Smooth muscle cell (in vitro differentiated cells): Measurements from ENCODE around the gene ING4. TPM values are rescaled to one million over a fixed set of nuclear protein-coding genes. Genes with fewer than 3 reads are reported as not detected.

Source experiments
- DNase-seq: peaks from one replicate; lab custom pipeline; 2025; ENCODE audit not compliant: unreplicated experiment; lab: John Stamatoyannopoulos, UW
- H2AFZ ChIP-seq: fragments of 200-600 bp; sonication (generic); 2 replicates; pipeline ENCODE4 v1.6.0; 2016; ENCODE audit warnings: antibody characterized with exemption, low read depth, mild to moderate bottlenecking
- H3F3A ChIP-seq: fragments of 200-600 bp; sonication (generic); 2 replicates; pipeline ENCODE4 v1.6.0; 2017; ENCODE audit warnings: antibody characterized with exemption, low read depth
- H3K27ac ChIP-seq: fragments of 200-600 bp; sonication (generic); 2 replicates; pipeline ENCODE4 v1.5.1; 2016; ENCODE audit warnings: low read depth, mild to moderate bottlenecking
- H3K27me3 ChIP-seq: fragments of 200-600 bp; sonication (generic); 2 replicates; pipeline ENCODE4 v1.6.1; 2016; ENCODE audit warnings: low read depth, mild to moderate bottlenecking
- H3K36me3 ChIP-seq: fragments of 200-600 bp; sonication (generic); 2 replicates; pipeline ENCODE4 v1.5.1; 2016; ENCODE audit warnings: low read depth
- H3K4me1 ChIP-seq: fragments of 200-600 bp; sonication (generic); 2 replicates; pipeline ENCODE4 v1.5.1; 2016; ENCODE audit warnings: low read depth
- H3K4me2 ChIP-seq: fragments of 200-600 bp; sonication (generic); 2 replicates; pipeline ENCODE4 v1.6.0; 2016; ENCODE audit warnings: mild to moderate bottlenecking
- H3K4me3 ChIP-seq: fragments of 200-600 bp; sonication (generic); 2 replicates; pipeline ENCODE4 v1.5.1; 2016; ENCODE audit warnings: mild to moderate bottlenecking
- H3K79me2 ChIP-seq: fragments of 200-600 bp; sonication (generic); 2 replicates; pipeline ENCODE4 v1.6.0; 2016; ENCODE audit warnings: low read depth, mild to moderate bottlenecking
- H3K9ac ChIP-seq: fragments of 200-600 bp; sonication (generic); 2 replicates; pipeline ENCODE4 v1.6.0; 2016; ENCODE audit warnings: low read depth
- H3K9me3 ChIP-seq: fragments of 200-600 bp; sonication (generic); replicated peaks from 2 replicates; pipeline ENCODE4 v1.5.1; 2016; ENCODE audit warnings: low read depth
- H4K20me1 ChIP-seq: fragments of 200-600 bp; sonication (generic); 2 replicates; pipeline ENCODE4 v1.6.0; 2016; ENCODE audit warnings: low read depth
- CTCF ChIP-seq: fragments of 200-600 bp; sonication (generic); IDR thresholded peaks from 2 replicates; pipeline ENCODE4 v1.5.1; 2017; ENCODE audit warnings: borderline replicate concordance, mild to moderate bottlenecking, antibody characterized with exemption; ENCODE audit not compliant: insufficient read depth, poor library complexity, severe bottlenecking
- WGBS: methylation state at CpG from one replicate; pipeline ENCODE4 v1.1.7; 2016; ENCODE audit warnings: low lambda C conversion rate; 5-methylcytosine and 5-hydroxymethylcytosine counted together
- polyA plus RNA-seq: library from polyadenylated mRNA; unstranded; fragments of >200 nt; fragmentation: Nextera tagmentation; extraction: Ambion mirVana; gene quantifications from 2 replicates; pipeline ENCODE4 v1.2.1, GENCODE V29; 2016
- total RNA-seq: library from RNA; depleted of rRNA; stranded (reverse); fragments of >200 nt; gene quantifications from 2 replicates; pipeline ENCODE4 v1.2.3, GENCODE V29; 2014

ING4 gene
- total and polyA plus RNA-seq, 2 experiments from 2014 or later: 24.8 to 27.0 TPM

GRCh38 chr12:6662602-6662905, 365 bp downstream of the ING4 start:
- H3K4me2 ChIP-seq: peak overlapping the region; percentile 90
- peaks cover 11% of the 10 kb centered on the region for H3K4me1 ChIP-seq
- peaks cover 22% of the 10 kb centered on the region for H3K79me2 ChIP-seq
- H3K27me3 ChIP-seq: no peaks in the 10 kb centered on the region
- peak overlapping the region; percentile 75 for H3K4me3 ChIP-seq
- H3F3A ChIP-seq: peaks cover 25% of the 10 kb centered on the region
- no peaks in the 10 kb centered on the region for H4K20me1 ChIP-seq
- 7% methylated on average over 10 of the region's 10 CpGs for WGBS
- H3K9me3 ChIP-seq: no peaks in the 10 kb centered on the region
- H3K9ac ChIP-seq: peak overlapping the region; percentile 81
- H2AFZ ChIP-seq: peak overlapping the region; percentile 72
- no peaks in the 10 kb centered on the region for H3K36me3 ChIP-seq
- H3K27ac ChIP-seq: peak overlapping the region; percentile 61
- DNase-seq: no peak
- no peak for TF ChIP-seq CTCF

- Histone ChIP-seq H3K27ac (no peak overlapping the region), H3K9ac (no peak overlapping the region), H3K4me2 (no peak overlapping the region), H3K9me3 (no peaks in the 10 kb centered on the region), H3K79me2 (no peaks in the 10 kb centered on the region), H3K27me3 (no peaks in the 10 kb centered on the region), H3K4me1 (no peaks in the 10 kb centered on the region), H3F3A (no peaks in the 10 kb centered on the region), H3K4me3 (no peak overlapping the region), H2AFZ (no peak overlapping the region), H3K36me3 (no peaks in the 10 kb centered on the region), H4K20me1 (no peaks in the 10 kb centered on the region)
- no peak for DNase-seq
- TF ChIP-seq CTCF: no peak
- WGBS: 97% methylated on average over 5 of the region's 5 CpGs
These were observed 8.9 kb downstream of the ING4 start for GRCh38 chr12:6653987-6654386.

GRCh38 chr12:6653342-6653741, 9.6 kb downstream of the ING4 start:
- 100% methylated on average over 1 of the region's 1 CpG for WGBS

More at GRCh38 chr12:6653342-6653741, 9.6 kb downstream of the ING4 start:
- no peak overlapping the region for H3K4me3 ChIP-seq
- H3F3A ChIP-seq: no peaks in the 10 kb centered on the region
- no peaks in the 10 kb centered on the region for H3K27me3 ChIP-seq
- H3K9me3 ChIP-seq: no peaks in the 10 kb centered on the region
- no peak for DNase-seq
- no peak overlapping the region for H2AFZ ChIP-seq
- no peak for TF ChIP-seq CTCF
- no peaks in the 10 kb centered on the region for H3K79me2 ChIP-seq
- H4K20me1 ChIP-seq: no peaks in the 10 kb centered on the region
- H3K4me1 ChIP-seq: no peaks in the 10 kb centered on the region
- H3K4me2 ChIP-seq: no peak overlapping the region
- H3K9ac ChIP-seq: no peak overlapping the region
- H3K36me3 ChIP-seq: no peaks in the 10 kb centered on the region
- H3K27ac ChIP-seq: no peak overlapping the region
